ENCODE data around the gene TIPARP.

GRCh38 chr3:156693166-156693565 is 18.8 kb downstream of the TIPARP start:
- TF ChIP-seq REST (tag by site-specific recombination; IDR thresholded peaks at IDR 0.05): no peak
- no peak for TF ChIP-seq HOXC10 (CRISPR knock-in tag; IDR thresholded peaks at IDR 0.05)
- TF ChIP-seq MYNN (tag by site-specific recombination; IDR thresholded peaks at IDR 0.05; ENCODE audit: borderline replicate concordance): no peak
- no peak for TF ChIP-seq CTCF (tag by site-specific recombination; IDR thresholded peaks at IDR 0.05)
- no peak for TF ChIP-seq ZNF140 (tag by site-specific recombination; IDR thresholded peaks at IDR 0.05)
- TF ChIP-seq ZNF362 (tag by site-specific recombination; IDR thresholded peaks at IDR 0.05): no peak
- TF ChIP-seq ZNF274 (IDR thresholded peaks at IDR 0.05; ENCODE audit: low read length): no peak
- TF ChIP-seq ZNF274 (tag by site-specific recombination; IDR thresholded peaks at IDR 0.05; ENCODE audit: borderline replicate concordance): no peak
- no peak for TF ChIP-seq ZIC2 (tag by site-specific recombination; IDR thresholded peaks at IDR 0.05)
- no peak for TF ChIP-seq ZNF645 (tag by site-specific recombination; IDR thresholded peaks at IDR 0.05)
- no peak for TF ChIP-seq ZNF792 (tag by site-specific recombination; IDR thresholded peaks at IDR 0.05)
- TF ChIP-seq ZBTB8A (tag by site-specific recombination; IDR thresholded peaks at IDR 0.05): no peak

Data from HEK293 (cell line).